ENCODE results near the gene INPP4B.

GRCh38 chr4:142314686-142315085 lies 531.4 kb downstream of the INPP4B start:
- TF ChIP-seq EZH2phosphoT487 (IDR thresholded peaks at IDR 0.05; ENCODE audit: insufficient read depth, low read depth) = no peak
- TF ChIP-seq EZH2 (IDR thresholded peaks at IDR 0.05; ENCODE audit: insufficient read depth, poor library complexity, severe bottlenecking) = no peak

All from GM23248 (cell line).